Muscle layer of duodenum (tissue), 2 donors: ENCODE results near the gene HOXA9.

Experiments used
- H3K27ac ChIP-seq: one replicate; pipeline ENCODE4 v1.7.0; 2013; ENCODE audit warnings: mild to moderate bottlenecking, low read length
- H3K27me3 ChIP-seq: one replicate; pipeline ENCODE4 v1.7.0; 2013; ENCODE audit warnings: low read depth, mild to moderate bottlenecking, control low read depth, low read length
- H3K36me3 ChIP-seq, 2 donors: one replicate each; pipeline ENCODE4 v1.7.0; 2013; ENCODE audit warnings: low read length in 2 of 2, control low read depth in 1 of 2, mild to moderate bottlenecking in 1 of 2; ENCODE audit not compliant: insufficient read depth in 2 of 2, control insufficient read depth in 1 of 2
- H3K4me1 ChIP-seq, 2 donors: one replicate each; pipeline ENCODE4 v1.7.0; 2013; ENCODE audit warnings: low read length in 2 of 2, mild to moderate bottlenecking in 2 of 2, control low read depth in 1 of 2, moderate library complexity in 1 of 2; ENCODE audit not compliant: insufficient read depth in 2 of 2, control insufficient read depth in 1 of 2
- H3K4me3 ChIP-seq, 2 donors: one replicate each; pipeline ENCODE4 v1.7.0; 2013; ENCODE audit warnings: low read length in 2 of 2, low read depth in 1 of 2, mild to moderate bottlenecking in 1 of 2
- H3K9me3 ChIP-seq, 2 donors: one replicate each; pipeline ENCODE4 v1.7.0; 2013; ENCODE audit warnings: low read length in 2 of 2, control low read depth in 1 of 2, mild to moderate bottlenecking in 1 of 2; ENCODE audit not compliant: control insufficient read depth in 1 of 2
- donor health status: healthy.

The HOXA9 gene

GRCh38 chr7:27165089-27165995 is at the start of gene HOXA9:
Gene HOXA9, minus strand, starts transcription at chr7:27165537. Its CDS starts 80 bp downstream, at chr7:27165457.
- Histone ChIP-seq H3K27ac (no peak within 1 kb of the TSS), H3K9me3 (no peaks in the 10 kb centered on the region), H3K36me3 (no peaks in the 10 kb centered on the region), H3K4me3 (peak within 1 kb of the TSS in 1 of 2 donors; percentile 34), H3K27me3 (peaks cover 77% of the 10 kb centered on the region), H3K4me1 (peaks cover 0 to 55% of the 10 kb centered on the region in 2 donors)

DNA sequence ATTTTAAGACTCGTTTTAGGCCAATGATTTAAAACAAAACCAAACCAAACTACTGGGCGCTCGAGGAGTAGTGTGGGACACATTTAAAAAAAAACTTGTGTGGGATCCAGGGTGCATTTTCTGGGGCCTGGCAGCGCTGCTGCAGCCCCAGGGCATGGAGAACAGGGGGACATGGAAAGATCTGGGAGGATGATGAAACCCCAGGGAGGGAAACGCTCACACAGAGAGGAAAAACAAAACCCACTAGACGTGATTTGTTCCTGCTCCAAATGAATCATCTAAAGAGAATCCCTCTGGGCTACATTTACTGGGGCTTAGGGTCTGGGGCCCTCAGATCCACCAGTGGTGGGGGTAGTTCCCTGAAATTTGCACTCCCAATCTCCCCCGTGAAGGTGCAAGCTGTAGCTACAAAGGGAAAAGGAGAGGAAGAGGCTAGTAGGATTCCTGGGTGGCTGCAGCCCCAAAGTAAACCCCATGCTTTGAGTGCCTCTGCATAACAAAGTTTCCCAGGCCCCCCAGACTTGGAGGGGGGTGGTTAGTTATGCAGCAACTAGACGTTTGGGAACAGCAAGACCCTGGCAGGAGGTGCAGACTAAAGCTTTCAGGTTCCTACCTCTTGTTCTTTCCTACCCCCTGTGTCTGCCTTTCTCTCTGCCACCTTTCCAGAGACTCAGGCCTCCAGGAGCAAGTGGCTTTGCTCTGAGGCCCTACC is 49.1 kb upstream of the HOXA9 start:
- Histone ChIP-seq H3K4me1 (peaks cover 3 to 18% of the 10 kb centered on the region in 2 donors), H3K9me3 (no peaks in the 10 kb centered on the region), H3K27ac (no peak overlapping the region), H3K27me3 (peaks cover 51% of the 10 kb centered on the region), H3K36me3 (no peaks in the 10 kb centered on the region), H3K4me3 (no peak overlapping the region)

- H3K4me3 ChIP-seq: peak overlapping the region in 1 of 2 donors; percentile 32
- peaks cover 56% of the 10 kb centered on the region for H3K27me3 ChIP-seq
- peaks cover 3 to 18% of the 10 kb centered on the region in 2 donors for H3K4me1 ChIP-seq
- H3K36me3 ChIP-seq: no peaks in the 10 kb centered on the region
- no peak overlapping the region for H3K27ac ChIP-seq
- no peaks in the 10 kb centered on the region for H3K9me3 ChIP-seq
Observed at GRCh38 chr7:27213433-27214238, 48.3 kb upstream of the HOXA9 start.

DNA sequence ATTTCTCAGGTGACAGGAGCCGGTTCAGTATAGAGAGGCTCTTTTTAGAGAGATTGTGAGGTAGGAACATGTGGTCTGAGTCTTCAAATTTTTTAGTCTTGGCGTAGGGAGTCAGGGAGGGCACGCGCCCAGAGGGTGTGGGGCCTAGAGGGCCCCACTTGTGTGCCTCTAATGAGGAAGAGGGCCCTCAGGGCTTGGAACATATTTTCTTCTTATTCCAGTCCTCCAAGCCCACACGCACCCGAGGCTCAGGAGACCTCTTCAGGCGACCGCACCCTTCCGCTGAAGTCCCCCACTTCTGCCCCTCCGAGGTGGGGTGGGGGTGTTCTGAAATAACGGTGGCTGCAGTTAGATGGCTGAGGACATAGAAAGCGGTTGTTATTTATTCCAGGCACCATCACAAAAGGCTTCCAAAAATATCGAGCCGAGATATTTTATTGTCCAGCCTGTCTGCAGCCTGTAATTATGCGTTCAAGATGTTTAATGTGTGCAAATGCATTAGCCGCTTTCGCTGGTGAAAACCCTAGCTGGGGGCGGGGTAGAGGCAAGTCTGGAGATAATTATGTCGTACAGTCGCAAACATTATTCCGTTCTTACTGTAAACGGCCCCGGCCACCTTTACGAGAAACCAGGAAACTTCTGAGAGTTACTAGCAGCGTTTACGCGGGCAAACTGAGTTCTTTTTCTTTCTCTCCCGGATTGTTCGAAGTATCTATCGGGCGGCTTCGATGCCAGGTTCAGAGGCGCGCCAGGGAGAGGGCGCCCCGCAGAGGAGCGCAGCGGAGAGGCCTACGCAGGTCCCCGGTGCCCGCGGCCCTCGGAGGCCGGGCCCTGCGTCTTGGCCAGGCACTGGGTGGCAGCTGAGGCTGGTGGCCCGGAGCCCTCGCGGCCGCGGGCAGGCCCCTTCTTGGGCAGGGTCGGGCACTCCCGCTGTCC is 47.4 kb upstream of the HOXA9 start:
- Histone ChIP-seq H3K4me1 (peaks cover 3 to 18% of the 10 kb centered on the region in 2 donors), H3K9me3 (no peaks in the 10 kb centered on the region), H3K27ac (no peak overlapping the region), H3K36me3 (no peaks in the 10 kb centered on the region), H3K4me3 (peak overlapping the region in 1 of 2 donors; percentile 32), H3K27me3 (peaks cover 65% of the 10 kb centered on the region)

GRCh38 chr7:27211764-27212204 is 46.4 kb upstream of the HOXA9 start:
- Histone ChIP-seq H3K4me3 (no peak overlapping the region), H3K9me3 (no peaks in the 10 kb centered on the region), H3K27ac (no peak overlapping the region), H3K27me3 (peaks cover 74% of the 10 kb centered on the region), H3K36me3 (no peaks in the 10 kb centered on the region), H3K4me1 (peaks cover 3 to 18% of the 10 kb centered on the region in 2 donors)

DNA sequence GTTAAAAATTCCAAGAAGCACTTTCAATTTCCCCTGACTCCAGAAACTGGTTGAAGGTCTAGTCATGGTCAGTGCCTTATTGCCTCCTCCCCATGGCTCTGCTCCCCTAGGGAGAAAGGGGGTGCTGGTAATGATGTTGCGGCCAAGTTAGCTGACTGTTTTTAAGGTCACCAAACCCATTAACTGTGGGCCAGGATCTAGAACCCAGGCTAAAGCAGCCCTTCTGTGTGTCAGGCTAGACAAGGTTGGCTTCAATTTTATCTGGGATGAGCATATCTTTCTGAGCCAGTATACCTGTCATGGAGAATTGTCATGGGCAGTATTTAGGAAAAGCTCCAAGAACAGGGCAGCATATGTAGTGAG is 45.7 kb upstream of the HOXA9 start:
- peak overlapping the region; percentile 45 to 50 for H3K4me3 ChIP-seq
- H3K27ac ChIP-seq: no peak overlapping the region
- peaks cover 82% of the 10 kb centered on the region for H3K27me3 ChIP-seq
- H3K9me3 ChIP-seq: no peaks in the 10 kb centered on the region
- no peaks in the 10 kb centered on the region for H3K36me3 ChIP-seq
- H3K4me1 ChIP-seq: peaks cover 3 to 18% of the 10 kb centered on the region in 2 donors

GRCh38 chr7:27210441-27211083 is 45.2 kb upstream of the HOXA9 start:
- H3K4me3 ChIP-seq: peak overlapping the region; percentile 45 to 50
- peaks cover 87% of the 10 kb centered on the region for H3K27me3 ChIP-seq
- H3K4me1 ChIP-seq: peaks cover 3 to 18% of the 10 kb centered on the region in 2 donors
- no peaks in the 10 kb centered on the region for H3K9me3 ChIP-seq
- H3K36me3 ChIP-seq: no peaks in the 10 kb centered on the region
- H3K27ac ChIP-seq: no peak overlapping the region

- peak overlapping the region in 1 of 2 donors; percentile 50 for H3K4me3 ChIP-seq
- no peak overlapping the region for H3K27ac ChIP-seq
- H3K36me3 ChIP-seq: no peaks in the 10 kb centered on the region
- peaks cover 3 to 23% of the 10 kb centered on the region in 2 donors for H3K4me1 ChIP-seq
- peaks cover 92% of the 10 kb centered on the region for H3K27me3 ChIP-seq
- no peaks in the 10 kb centered on the region for H3K9me3 ChIP-seq
Observed at GRCh38 chr7:27209933-27210440, 44.6 kb upstream of the HOXA9 start.

- Histone ChIP-seq H3K36me3 (no peaks in the 10 kb centered on the region), H3K27ac (no peak overlapping the region), H3K9me3 (peaks cover 0 to 3% of the 10 kb centered on the region in 2 donors), H3K4me1 (peaks cover 3 to 29% of the 10 kb centered on the region in 2 donors), H3K4me3 (no peak overlapping the region), H3K27me3 (peaks cover 96% of the 10 kb centered on the region)
Observed at GRCh38 chr7:27208998-27209397, 43.7 kb upstream of the HOXA9 start.
